ENCODE data around the gene SORCS2.

The SORCS2 gene

GRCh38 chr4:7461230-7461629 lies 268.9 kb downstream of the SORCS2 start:
- DNase-seq = no peak

GRCh38 chr4:7462509-7462971 lies 270.2 kb downstream of the SORCS2 start:
- no peak for DNase-seq

- DNase-seq = no peak
Measured at GRCh38 chr4:7463566-7464258, 271.4 kb downstream of the SORCS2 start.

DNA sequence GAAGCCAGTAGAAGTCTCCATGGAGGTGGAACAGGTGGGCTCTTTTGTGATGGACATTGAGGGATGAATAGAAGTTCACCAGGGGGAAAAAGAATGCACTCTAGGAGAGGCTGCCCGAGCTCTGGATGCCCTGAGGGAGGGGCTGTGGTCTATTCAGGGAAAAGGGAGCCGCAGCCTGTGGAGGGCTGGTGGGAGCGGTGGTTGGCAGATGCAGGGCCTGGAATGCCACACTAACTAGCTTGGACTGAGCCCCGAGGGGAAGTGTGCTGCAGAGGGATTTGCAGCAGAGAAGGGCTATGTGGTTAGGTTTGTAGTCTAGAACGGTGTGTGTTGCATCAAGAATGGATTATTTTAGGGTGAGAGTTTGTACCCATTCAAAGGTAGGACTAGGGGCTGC lies 271.9 kb downstream of the SORCS2 start:
- no peak for DNase-seq

DNA sequence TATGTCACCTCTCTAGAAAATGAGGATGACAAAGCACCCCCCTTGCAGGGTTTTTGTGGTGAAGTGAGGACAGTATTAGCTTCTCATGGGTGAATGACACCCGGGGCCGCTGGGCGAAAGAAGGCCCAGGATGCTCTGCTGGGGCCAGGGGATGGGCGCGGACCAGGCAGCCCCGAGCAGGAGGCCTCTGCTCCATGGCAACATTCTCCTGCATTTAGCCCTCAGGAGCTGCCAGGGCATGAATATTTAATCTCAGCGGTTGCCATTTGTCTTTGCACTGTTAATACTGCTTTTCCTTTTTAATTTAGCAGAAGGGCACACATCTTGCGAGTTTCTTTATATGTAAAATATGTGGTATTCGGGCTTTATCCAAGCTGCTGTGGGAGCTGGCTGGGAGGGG lies 272.7 kb downstream of the SORCS2 start:
- no peak for DNase-seq

DNA sequence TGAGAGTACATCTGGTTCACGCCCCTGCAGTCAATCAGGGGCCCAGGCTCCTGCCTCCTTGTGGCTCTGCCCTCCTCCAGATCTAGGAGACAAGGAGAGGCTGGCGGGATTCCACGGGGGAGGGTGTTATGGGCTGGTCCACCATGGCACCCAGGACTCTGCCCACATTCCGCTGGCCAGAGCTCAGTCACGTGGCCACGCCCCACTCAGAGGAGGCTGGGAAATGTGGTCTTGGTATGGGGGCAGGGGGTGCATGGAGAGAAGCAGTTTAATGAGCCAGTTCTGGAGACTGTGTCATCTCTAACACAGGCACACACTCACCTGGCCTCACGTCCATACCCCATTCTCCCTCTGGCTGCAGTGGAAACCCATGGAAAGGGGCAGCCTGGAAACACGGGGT lies 273.9 kb downstream of the SORCS2 start:
- no peak for DNase-seq

DNA sequence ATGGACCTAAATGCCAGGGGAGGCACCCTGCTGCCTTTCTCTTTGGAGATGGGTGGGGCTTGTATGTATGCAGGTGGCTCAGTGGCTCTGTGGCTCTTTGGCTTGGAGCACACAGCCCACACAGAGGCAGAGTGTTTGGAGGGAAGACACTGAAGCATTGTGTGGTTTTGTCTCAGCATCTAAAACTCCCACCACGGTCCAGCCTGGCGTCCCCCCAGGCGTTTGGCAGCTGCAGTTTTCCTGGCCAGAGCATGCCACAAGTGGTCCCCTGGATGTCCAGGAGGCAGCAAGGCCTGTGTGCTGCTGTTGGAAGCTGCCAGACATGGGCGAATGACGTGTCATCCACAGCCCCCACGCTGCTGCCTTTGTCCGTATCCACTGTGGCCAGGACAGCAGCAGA lies 274.6 kb downstream of the SORCS2 start:
- no peak for DNase-seq

GRCh38 chr4:7467471-7467870 lies 275.1 kb downstream of the SORCS2 start:
- DNase-seq = no peak

DNA sequence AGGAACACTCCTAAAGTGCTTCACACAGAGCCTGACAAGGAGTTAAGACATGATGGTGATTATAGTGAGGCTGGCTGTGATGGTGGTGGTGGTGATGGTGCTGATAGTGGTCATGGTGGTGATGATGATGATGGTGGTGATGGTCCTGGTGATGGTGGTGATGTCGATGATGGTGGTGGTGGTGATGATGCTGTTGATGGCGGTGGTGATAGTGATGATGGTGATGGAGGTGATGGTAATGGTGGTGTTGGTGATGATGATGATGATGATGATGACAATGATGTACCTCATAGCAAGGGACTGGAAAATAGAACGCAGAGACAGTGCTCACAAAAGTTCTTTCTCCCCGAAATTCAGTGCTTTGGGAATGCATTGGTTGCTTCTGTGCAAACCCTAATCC lies 276.7 kb downstream of the SORCS2 start:
- DNase-seq = no peak

DNA sequence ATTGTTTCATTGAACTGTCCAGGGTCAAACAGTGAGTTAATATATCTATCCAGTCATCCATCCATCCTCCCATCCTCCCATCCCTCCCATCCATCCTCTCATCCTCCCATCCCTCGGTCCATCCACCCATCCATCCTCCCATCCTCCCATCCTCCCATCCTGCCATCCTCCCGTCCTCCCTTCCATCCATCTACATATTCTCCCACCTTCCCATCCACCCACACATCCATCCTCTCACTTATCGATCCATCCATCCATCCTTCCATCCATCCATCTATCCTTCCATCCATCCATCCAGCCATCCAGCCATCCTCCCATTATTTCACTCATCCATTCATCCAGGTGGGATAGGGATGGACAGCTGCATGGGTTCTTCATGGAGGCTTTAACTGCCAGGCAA lies 277.8 kb downstream of the SORCS2 start:
- DNase-seq = no peak

DNA sequence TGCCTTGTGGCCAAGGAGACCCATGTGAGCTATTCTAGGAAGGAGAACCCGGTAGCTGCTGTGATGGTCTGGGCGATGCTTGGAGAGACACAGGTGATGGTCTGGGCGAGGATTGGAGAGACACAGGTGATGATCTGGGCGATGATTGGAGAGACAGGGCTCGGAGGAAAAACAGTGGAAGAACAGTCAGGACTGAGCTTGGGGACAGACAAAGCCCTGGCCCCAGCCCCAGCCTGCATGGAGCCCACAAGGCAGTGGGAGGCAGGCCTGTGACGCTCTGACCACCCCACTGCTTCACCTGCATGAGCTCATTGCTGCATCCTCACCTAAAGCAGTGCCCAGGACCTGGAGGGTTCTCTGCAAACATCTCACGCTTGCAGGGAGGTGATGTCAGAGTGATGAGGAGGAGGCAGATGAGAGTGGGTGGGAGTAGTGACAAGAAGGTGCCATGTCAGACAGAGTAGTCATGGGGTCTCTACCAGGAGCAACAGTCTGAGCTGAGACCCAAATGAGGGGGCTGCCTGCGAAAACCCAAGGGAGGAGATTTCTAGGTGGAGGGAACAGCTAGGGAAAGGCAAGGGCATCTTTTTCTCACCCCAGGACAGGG lies 278.3 kb downstream of the SORCS2 start:
- no peak for DNase-seq

GRCh38 chr4:7472442-7473013 lies 280.2 kb downstream of the SORCS2 start:
- no peak for DNase-seq

DNA sequence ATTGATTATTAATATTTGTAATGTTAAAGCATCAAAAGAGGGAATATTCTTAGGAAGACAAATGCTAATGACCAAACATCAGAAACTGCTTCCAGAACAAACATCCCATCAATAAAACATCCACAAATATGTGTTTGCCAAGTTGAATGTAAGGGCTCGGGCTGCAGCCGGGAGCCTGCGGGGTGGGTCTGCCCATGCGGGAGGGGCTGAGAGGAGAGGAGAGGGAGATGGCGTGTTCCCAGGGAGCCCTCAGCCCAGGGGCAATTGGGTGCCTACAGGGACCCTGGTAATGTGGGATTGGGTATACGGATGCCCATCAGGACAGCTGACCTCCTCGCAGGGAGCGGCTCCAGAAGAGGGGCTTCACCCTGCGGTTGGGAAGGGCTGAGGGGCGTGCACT lies 280.7 kb downstream of the SORCS2 start:
- DNase-seq = no peak

DNA sequence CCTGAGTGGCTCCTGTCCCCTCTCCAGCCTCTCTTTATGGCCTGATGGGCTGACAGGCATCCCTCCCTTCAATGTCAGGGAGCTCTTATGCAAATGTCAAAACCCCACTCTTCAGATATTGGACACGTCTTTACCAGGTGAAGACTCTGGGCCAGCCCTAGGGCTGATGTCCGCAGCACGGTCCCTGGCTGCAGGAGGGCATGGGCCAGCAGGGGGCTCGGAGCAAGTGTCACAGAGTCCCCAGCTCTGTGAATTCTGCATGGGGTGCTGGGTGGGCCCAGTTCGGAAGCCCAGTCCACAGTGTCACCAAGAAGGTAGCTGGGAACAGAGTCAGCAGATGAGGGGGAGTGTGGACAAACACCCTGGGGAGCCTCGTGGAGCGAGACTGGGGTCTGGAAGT lies 282.0 kb downstream of the SORCS2 start:
- DNase-seq = no peak

GRCh38 chr4:7475207-7475606 lies 282.9 kb downstream of the SORCS2 start:
- no peak for DNase-seq

DNA sequence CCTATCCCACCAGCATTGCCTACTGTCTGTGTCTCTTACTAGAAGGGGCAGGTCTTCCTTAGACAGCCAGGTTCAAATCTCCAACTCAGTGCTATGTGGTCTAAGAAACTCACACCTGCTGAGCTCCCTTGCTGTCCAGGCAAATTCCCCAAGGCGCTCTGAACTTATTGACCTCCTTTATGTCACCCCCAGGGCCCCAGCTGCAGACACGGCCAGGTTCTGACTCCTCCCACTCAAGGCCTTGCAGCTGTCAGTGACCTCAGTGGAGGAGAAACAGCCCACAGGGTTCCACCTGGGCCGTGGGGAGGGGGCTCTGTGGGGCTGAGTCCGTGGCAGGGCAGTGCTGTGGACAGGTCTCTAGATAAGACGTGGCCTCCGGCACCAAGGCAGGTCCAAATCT lies 284.5 kb downstream of the SORCS2 start:
- no peak for DNase-seq

DNA sequence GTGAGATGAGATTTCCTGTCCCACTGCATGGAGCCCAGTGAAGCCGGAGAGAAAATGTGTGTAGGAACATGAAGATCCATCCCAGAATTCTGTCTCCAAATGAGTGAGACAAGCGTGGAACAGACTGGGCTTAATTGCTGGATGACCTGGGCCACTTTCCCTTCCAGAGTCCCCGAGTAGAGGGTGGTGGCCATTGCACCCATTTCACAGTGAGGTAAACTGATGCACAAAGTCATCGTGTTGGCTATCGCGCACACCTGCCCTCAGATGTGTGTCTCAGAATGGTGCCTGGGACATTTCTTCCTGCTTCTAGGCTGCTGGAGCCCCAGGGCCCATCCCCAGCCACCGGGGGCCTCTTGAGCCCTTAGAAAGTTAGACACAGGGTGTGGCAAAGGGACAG lies 285.4 kb downstream of the SORCS2 start:
- no peak for DNase-seq

DNA sequence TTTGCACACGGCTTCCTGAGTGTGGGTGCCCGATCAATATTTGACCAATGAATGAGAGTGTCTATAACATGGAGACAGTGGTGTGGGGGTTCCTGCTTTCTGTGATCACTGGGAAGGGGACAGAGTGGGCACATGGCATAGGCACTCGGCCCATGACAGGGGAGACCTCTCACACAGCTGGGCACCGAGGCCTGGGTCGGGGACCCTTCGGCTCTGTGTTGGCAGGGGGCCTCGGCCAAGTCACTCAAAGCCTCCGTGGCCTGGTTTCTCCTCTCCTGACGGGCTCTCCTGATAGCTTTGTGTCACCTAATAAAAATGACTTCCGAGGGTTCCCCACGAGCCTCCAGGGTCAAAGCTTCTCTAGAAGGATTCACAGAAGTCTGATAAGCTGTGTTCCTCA lies 286.3 kb downstream of the SORCS2 start:
- DNase-seq = no peak

DNA sequence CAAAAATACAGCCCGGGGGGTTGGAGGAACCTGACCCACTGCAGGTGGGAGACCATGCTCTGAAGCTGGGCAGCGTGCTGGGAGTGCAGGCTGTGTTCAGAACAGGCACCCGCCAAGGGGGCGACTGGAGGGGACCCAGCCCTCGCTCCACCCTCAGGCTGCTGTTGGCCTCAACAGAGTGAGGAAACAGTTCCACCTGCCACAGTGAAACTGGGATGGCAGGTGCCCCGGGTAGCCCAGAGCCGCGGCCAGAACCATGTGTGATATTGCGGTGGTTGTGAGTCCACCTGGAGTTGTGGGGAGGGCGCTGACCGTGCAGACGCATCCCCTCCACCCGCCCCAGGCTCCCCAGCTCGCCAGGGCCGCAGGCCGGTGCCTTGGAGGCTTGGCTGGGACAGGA lies 288.1 kb downstream of the SORCS2 start:
- no peak for DNase-seq

- no peak for DNase-seq
Measured at GRCh38 chr4:7481227-7481626, 288.9 kb downstream of the SORCS2 start.

GRCh38 chr4:7485096-7485495 lies 292.8 kb downstream of the SORCS2 start:
- DNase-seq = no peak

DNA sequence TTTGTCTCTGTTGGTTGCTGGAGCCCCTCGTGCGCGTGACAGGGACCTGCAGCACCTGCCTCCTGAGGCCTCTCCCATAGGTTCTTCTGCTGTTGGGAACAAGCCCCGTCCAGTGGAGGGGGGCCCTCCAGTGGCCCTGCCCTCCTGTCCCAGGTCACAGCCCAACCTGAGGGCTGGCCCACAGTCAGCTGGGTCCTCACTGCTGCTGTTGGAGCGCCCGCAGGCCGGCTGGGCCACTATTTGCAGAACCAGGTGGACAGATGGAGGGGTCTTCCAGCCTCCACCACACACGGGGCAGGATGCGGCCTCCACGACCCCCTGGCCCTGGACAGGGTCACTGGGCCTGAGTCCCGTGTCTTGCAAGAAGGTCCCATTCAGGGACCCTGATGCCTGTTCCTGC lies 293.8 kb downstream of the SORCS2 start:
- no peak for DNase-seq

- DNase-seq = no peak
Measured at GRCh38 chr4:7487502-7487901, 295.2 kb downstream of the SORCS2 start.

DNA sequence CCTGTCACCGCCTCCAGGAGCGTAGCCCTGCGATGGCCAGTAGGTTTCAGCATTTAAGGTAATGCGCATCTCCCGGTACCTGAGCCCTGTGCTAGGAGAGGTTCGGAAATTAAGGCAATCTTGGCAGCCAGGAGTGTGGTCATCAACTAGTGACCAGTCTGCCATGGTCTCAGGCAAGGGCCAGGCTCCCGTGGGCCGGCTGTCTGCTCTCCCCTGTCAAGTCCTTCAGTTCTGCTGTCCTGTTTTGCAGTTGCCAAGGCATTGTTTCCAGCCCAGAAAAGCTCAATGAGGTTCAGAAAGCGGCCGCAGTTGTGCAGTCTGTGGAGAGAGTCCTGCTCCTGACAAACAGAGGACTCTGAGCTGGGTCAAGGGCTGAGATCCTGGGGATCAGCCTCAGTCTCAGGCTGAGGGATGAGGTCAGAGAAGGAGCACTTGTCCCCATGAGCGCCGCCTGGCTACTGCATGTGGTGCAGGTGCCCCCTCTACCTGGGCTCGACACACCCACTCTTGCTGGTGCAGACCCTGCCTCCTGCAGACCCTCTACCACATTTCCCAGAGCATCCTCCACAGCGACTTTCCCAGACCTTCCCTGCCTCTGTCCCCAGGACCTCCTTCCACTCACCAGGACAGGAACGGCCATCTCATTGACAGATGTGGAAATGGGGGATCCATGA lies 295.8 kb downstream of the SORCS2 start:
- no peak for DNase-seq
